ENCODE measurements around the gene SLC25A1.

- TF ChIP-seq EZH2phosphoT487 (IDR thresholded peaks at IDR 0.05; ENCODE audit: low read depth) (no peak), CTCF (IDR thresholded peaks at IDR 0.05; ENCODE audit: low read depth, low read length) (no peak)
These were observed 6.1 kb downstream of the SLC25A1 start for GRCh38 chr22:19172213-19173046.
